CD4-positive, CD25-positive, alpha-beta regulatory T cell (primary cell): Measurements from ENCODE around the gene NHERF1. TPM values are rescaled to one million over a fixed set of nuclear protein-coding genes. Genes with fewer than 3 reads are reported as not detected.

Experiments used
- ATAC-seq, 2 donors: fragments of 150-1000 bp; cut with Tn5 transposase; one replicate each; pipeline ENCODE4 v1.10.0; 2021; ENCODE audit warnings: low read depth in 2 of 2, moderate number of reproducible peaks in 2 of 2, moderate library complexity in 1 of 2
- DNase-seq, 3 donors: peaks; one replicate each; pipeline versions ENCODE4 v3.0.0 to v3.0.0-alpha.2; 2012 to 2022; ENCODE audit warnings: mixed read lengths in 1 of 3
- H3K27ac ChIP-seq: one replicate; pipeline ENCODE4 v1.7.0; 2013; ENCODE audit warnings: mild to moderate bottlenecking, low read length; ENCODE audit not compliant: insufficient read depth, poor library complexity, severe bottlenecking
- H3K27me3 ChIP-seq: one replicate; pipeline ENCODE4 v1.7.0; 2013; ENCODE audit warnings: low read length; ENCODE audit not compliant: control insufficient read depth, insufficient read depth
- H3K36me3 ChIP-seq: one replicate; pipeline ENCODE4 v1.7.0; 2013; ENCODE audit warnings: mild to moderate bottlenecking, low read length, moderate library complexity; ENCODE audit not compliant: control insufficient read depth, insufficient read depth
- H3K4me1 ChIP-seq: 2 replicates; pipeline ENCODE4 v1.7.0; 2013; ENCODE audit warnings: mild to moderate bottlenecking, low read length; ENCODE audit not compliant: insufficient read depth, control insufficient read depth, poor library complexity, severe bottlenecking
- H3K4me3 ChIP-seq: one replicate; pipeline ENCODE4 v1.7.0; 2013; ENCODE audit warnings: low read depth, mild to moderate bottlenecking, low read length, moderate library complexity
- H3K9me3 ChIP-seq, 2 experiments: 1 replicate in 1 of 2; 2 replicates in 1 of 2; pipeline ENCODE4 v1.7.0; 2013; ENCODE audit warnings: low read length in 2 of 2, mild to moderate bottlenecking in 1 of 2, moderate library complexity in 1 of 2; ENCODE audit not compliant: control insufficient read depth in 2 of 2
- H3K27ac Mint-ChIP-seq, 3 donors: one replicate each; pipeline ENCODE4 v1.8.0; 2020 to 2022; ENCODE audit warnings: mild to moderate bottlenecking in 3 of 3, mixed read lengths in 3 of 3, moderate library complexity in 2 of 3
- H3K27me3 Mint-ChIP-seq: one replicate; pipeline ENCODE4 v1.8.0; 2022; ENCODE audit warnings: mild to moderate bottlenecking, mixed read lengths
- H3K36me3 Mint-ChIP-seq: one replicate; pipeline ENCODE4 v1.8.0; 2020; ENCODE audit warnings: mixed read lengths
- H3K4me1 Mint-ChIP-seq, 4 donors: one replicate each; pipeline ENCODE4 v1.8.0; 2020 to 2022; ENCODE audit warnings: mixed read lengths in 4 of 4, mild to moderate bottlenecking in 1 of 4
- H3K4me3 Mint-ChIP-seq, 4 donors: one replicate each; pipeline ENCODE4 v1.8.0; 2020 to 2022; ENCODE audit warnings: mild to moderate bottlenecking in 4 of 4, mixed read lengths in 4 of 4, moderate library complexity in 3 of 4
- H3K9me3 Mint-ChIP-seq, 7 donors: one replicate each; pipeline ENCODE4 v1.8.0; 2020 to 2022; ENCODE audit warnings: mixed read lengths in 7 of 7, mild to moderate bottlenecking in 3 of 7, moderate library complexity in 2 of 7
- polyA plus RNA-seq, 4 donors: library from polyadenylated mRNA; unstranded; fragments of 300-500 nt; fragmentation: Illumina TruSeq; gene quantifications; one replicate each; pipeline ENCODE4 v1.2.3, GENCODE V29; 2021
- total RNA-seq: library from RNA; stranded (reverse); gene quantifications from one replicate; pipeline ENCODE4 v1.2.3, GENCODE V29; 2022

The NHERF1 gene
- 177 TPM for total RNA-seq
- 100 to 1,000 TPM; 373 to 453 (median 405) TPM for polyA plus RNA-seq

- H3K27ac ChIP-seq, result peak within 1 kb of the TSS; percentile 76
- H3K27me3 ChIP-seq, result no peaks in the 10 kb centered on the region
- Mint-ChIP-seq H3K36me3 (peaks cover 26% of the 10 kb centered on the region), H3K4me3 (peak within 1 kb of the TSS; percentile 91 to 99 (median 98)), H3K27me3 (no peaks in the 10 kb centered on the region), H3K4me1 (peaks cover 8 to 69% (median 45%) of the 10 kb centered on the region in 4 donors), H3K9me3 (peaks cover 0 to 2% (median 0%) of the 10 kb centered on the region in 7 donors), H3K27ac (peak within 1 kb of the TSS; percentile 82 to 98 (median 96))
- peaks cover 77% of the 10 kb centered on the region for H3K4me1 ChIP-seq
- H3K4me3 ChIP-seq, result peak within 1 kb of the TSS; percentile 86
- H3K36me3 ChIP-seq, result peaks cover 11% of the 10 kb centered on the region
- peak; percentile 87 to 88 for ATAC-seq
- no peaks in the 10 kb centered on the region for H3K9me3 ChIP-seq
- DNase-seq, result peak; percentile 91 to 94 (median 93)
These were observed at the start of gene NHERF1 for GRCh38 chr17:74748529-74749278. Gene NHERF1, plus strand, starts transcription at chr17:74748628. Its CDS starts 219 bp downstream, at chr17:74748847.

GRCh38 chr17:74699236-74699635 is 49.2 kb upstream of the NHERF1 start:
- Mint-ChIP-seq H3K27me3 (peaks cover 20% of the 10 kb centered on the region), H3K4me3 (no peak overlapping the region), H3K27ac (no peak overlapping the region), H3K4me1 (peaks cover 0 to 2% (median 0%) of the 10 kb centered on the region in 4 donors), H3K36me3 (no peaks in the 10 kb centered on the region), H3K9me3 (peaks cover 0 to 1% (median 0%) of the 10 kb centered on the region in 7 donors)
- DNase-seq (no peak), ATAC-seq (no peak)
- Histone ChIP-seq H3K27me3 (no peaks in the 10 kb centered on the region), H3K4me3 (no peak overlapping the region), H3K9me3 (no peaks in the 10 kb centered on the region), H3K4me1 (no peaks in the 10 kb centered on the region), H3K36me3 (no peaks in the 10 kb centered on the region), H3K27ac (no peak overlapping the region)

- Histone ChIP-seq H3K9me3 (no peaks in the 10 kb centered on the region), H3K4me3 (no peak overlapping the region), H3K27ac (no peak overlapping the region), H3K27me3 (no peaks in the 10 kb centered on the region), H3K4me1 (no peaks in the 10 kb centered on the region), H3K36me3 (no peaks in the 10 kb centered on the region)
- Mint-ChIP-seq H3K36me3 (no peaks in the 10 kb centered on the region), H3K4me1 (peaks cover 0 to 2% (median 0%) of the 10 kb centered on the region in 4 donors), H3K27ac (no peak overlapping the region), H3K9me3 (no peaks in the 10 kb centered on the region), H3K27me3 (peaks cover 20% of the 10 kb centered on the region), H3K4me3 (no peak overlapping the region)
- ATAC-seq (no peak), DNase-seq (no peak)
These were observed 46.1 kb upstream of the NHERF1 start for GRCh38 chr17:74702116-74702871.

- H3K36me3 Mint-ChIP-seq, result no peaks in the 10 kb centered on the region
- no peak overlapping the region for H3K27ac ChIP-seq
- H3K27ac Mint-ChIP-seq, result no peak overlapping the region
- no peak for ATAC-seq
- no peaks in the 10 kb centered on the region for H3K9me3 ChIP-seq
- H3K4me3 Mint-ChIP-seq, result no peak overlapping the region
- no peaks in the 10 kb centered on the region for H3K4me1 Mint-ChIP-seq
- no peaks in the 10 kb centered on the region for H3K36me3 ChIP-seq
- peaks cover 24% of the 10 kb centered on the region for H3K27me3 Mint-ChIP-seq
- no peaks in the 10 kb centered on the region for H3K9me3 Mint-ChIP-seq
- no peaks in the 10 kb centered on the region for H3K4me1 ChIP-seq
- no peaks in the 10 kb centered on the region for H3K27me3 ChIP-seq
- DNase-seq, result no peak
- H3K4me3 ChIP-seq, result no peak overlapping the region
These were observed 45.1 kb upstream of the NHERF1 start for GRCh38 chr17:74703311-74703710.

GRCh38 chr17:74704544-74704943 is 43.9 kb upstream of the NHERF1 start:
- no peaks in the 10 kb centered on the region for H3K27me3 ChIP-seq
- H3K9me3 ChIP-seq, result no peaks in the 10 kb centered on the region
- Mint-ChIP-seq H3K27me3 (peaks cover 30% of the 10 kb centered on the region), H3K36me3 (no peaks in the 10 kb centered on the region), H3K9me3 (no peaks in the 10 kb centered on the region), H3K4me3 (no peak overlapping the region), H3K4me1 (no peaks in the 10 kb centered on the region), H3K27ac (no peak overlapping the region)
- H3K4me3 ChIP-seq, result no peak overlapping the region
- H3K4me1 ChIP-seq, result no peaks in the 10 kb centered on the region
- H3K36me3 ChIP-seq, result no peaks in the 10 kb centered on the region
- DNase-seq, result no peak
- H3K27ac ChIP-seq, result no peak overlapping the region
- no peak for ATAC-seq

- Mint-ChIP-seq H3K27me3 (peaks cover 24% of the 10 kb centered on the region), H3K27ac (peak overlapping the region in 2 of 3 donors; percentile 38 to 65), H3K36me3 (no peaks in the 10 kb centered on the region), H3K9me3 (peaks cover 0 to 2% (median 0%) of the 10 kb centered on the region in 7 donors), H3K4me3 (no peak overlapping the region), H3K4me1 (peaks cover 0 to 7% (median 2%) of the 10 kb centered on the region in 4 donors)
- no peak overlapping the region for H3K4me3 ChIP-seq
- no peaks in the 10 kb centered on the region for H3K36me3 ChIP-seq
- H3K27ac ChIP-seq, result no peak overlapping the region
- DNase-seq (no peak), ATAC-seq (no peak)
- peaks cover 2% of the 10 kb centered on the region for H3K27me3 ChIP-seq
- H3K4me1 ChIP-seq, result no peaks in the 10 kb centered on the region
- H3K9me3 ChIP-seq, result no peaks in the 10 kb centered on the region
These were observed 37.2 kb upstream of the NHERF1 start for GRCh38 chr17:74711058-74711824.

GRCh38 chr17:74712301-74712700 is 36.1 kb upstream of the NHERF1 start:
- Histone ChIP-seq H3K27me3 (peaks cover 2% of the 10 kb centered on the region), H3K36me3 (no peaks in the 10 kb centered on the region), H3K9me3 (no peaks in the 10 kb centered on the region), H3K4me1 (no peaks in the 10 kb centered on the region), H3K27ac (no peak overlapping the region), H3K4me3 (no peak overlapping the region)
- H3K4me1 Mint-ChIP-seq, result peaks cover 0 to 7% (median 3%) of the 10 kb centered on the region in 4 donors
- H3K4me3 Mint-ChIP-seq, result no peak overlapping the region
- no peak for DNase-seq
- H3K9me3 Mint-ChIP-seq, result peaks cover 0 to 2% (median 0%) of the 10 kb centered on the region in 7 donors
- H3K36me3 Mint-ChIP-seq, result no peaks in the 10 kb centered on the region
- no peak for ATAC-seq
- H3K27ac Mint-ChIP-seq, result no peak overlapping the region
- H3K27me3 Mint-ChIP-seq, result peaks cover 24% of the 10 kb centered on the region
